HCT116 (cell line): ENCODE results near the gene TANGO6. TPM values are rescaled to one million over a fixed set of nuclear protein-coding genes. Genes with fewer than 3 reads are reported as not detected.

Experiments
- ATAC-seq: fragments of 200-7000 bp; cut with Tn5 transposase; 2 replicates; pipeline ENCODE4 v1.9.1; 2020; ENCODE audit warnings: mild to moderate bottlenecking, moderate library complexity
- BruUV-seq: library from RNA; stranded (reverse); fragments of 400-500 nt; replicated peaks from 2 replicates; lab custom pipeline; 2021; lab: Mats Ljungman, UMichigan
- CTCF ChIA-PET: fragments of 300-600 bp; sonication (Branson Sonifier 250); formaldehyde crosslinking; loops from one replicate; lab custom pipeline; 2021; ENCODE audit warnings: antibody characterized with exemption; lab: Charles Lee
- POLR2A ChIA-PET: fragments of 300-600, 350-600 bp; sonication (Branson Sonifier 250); formaldehyde crosslinking; loops from one replicate; lab custom pipeline; 2021; ENCODE audit warnings: antibody characterized with exemption; lab: Charles Lee
- RAD21 ChIA-PET, 2 experiments: fragments of 300-600 bp; sonication (Branson Sonifier 250); formaldehyde crosslinking; loops; one replicate each; lab custom pipeline; 2023; ENCODE audit warnings: low total read pairs in 2 of 2; ENCODE audit not compliant: uncharacterized antibody in 2 of 2, unreplicated experiment in 2 of 2, low non-redundant PET in 1 of 2; lab: Charles Lee
- DNase-seq: peaks from one replicate; pipeline ENCODE4 v3.0.0-alpha.2; 2010; ENCODE audit warnings: low read depth, low spot score
- H2AFZ ChIP-seq: fragments of 200-600 bp; shearing (Covaris generic), sonication (generic); 2 replicates; pipeline ENCODE4 v1.6.1; 2017; ENCODE audit warnings: low read depth, mixed run types, mixed read lengths, antibody characterized with exemption, low read length; ENCODE audit not compliant: poor library complexity, severe bottlenecking
- H3K27ac ChIP-seq: 2 replicates; pipeline ENCODE4 v1.5.1; 2012; ENCODE audit warnings: low read depth, low read length
- H3K27me3 ChIP-seq: fragments of 200-600 bp; sonication (generic); 2 replicates; pipeline ENCODE4 v1.6.1; 2016; ENCODE audit warnings: mixed run types, low read length, mixed read lengths; ENCODE audit not compliant: insufficient read depth
- H3K36me3 ChIP-seq, 2 experiments: fragments of 200-500 bp in 1 of 2; fragments of 200-600 bp in 1 of 2; sonication (Bioruptor generic) in 1 of 2; sonication (generic) in 1 of 2; 2 replicates each; pipeline versions ENCODE4 v1.5.1 to v1.6.1; 2014 to 2016; ENCODE audit warnings: low read length in 2 of 2, inconsistent platforms in 1 of 2, mixed read lengths in 1 of 2, mixed run types in 1 of 2; ENCODE audit not compliant: insufficient read depth in 2 of 2, control insufficient read depth in 1 of 2
- H3K4me1 ChIP-seq, 2 experiments: fragments of 200-600 bp in 1 of 2; sonication (generic) in 1 of 2; 2 replicates each; pipeline versions ENCODE4 v1.5.1 to v1.6.1; 2012 to 2017; ENCODE audit warnings: low read length in 2 of 2, inconsistent platforms in 1 of 2, mild to moderate bottlenecking in 1 of 2, mixed read lengths in 1 of 2, mixed run types in 1 of 2, moderate library complexity in 1 of 2; ENCODE audit not compliant: insufficient read depth in 2 of 2, control insufficient read depth in 1 of 2
- H3K4me2 ChIP-seq: fragments of 200-600 bp; sonication (generic); 2 replicates; pipeline ENCODE4 v1.6.1; 2017; ENCODE audit warnings: mixed run types, low read length, mixed read lengths
- H3K4me3 ChIP-seq, 2 experiments: fragments of 200-600 bp in 1 of 2; sonication (generic) in 1 of 2; replicated peaks in 1 of 2; 2 replicates each; pipeline ENCODE4 v1.5.1; 2011 to 2016; ENCODE audit warnings: low read length in 2 of 2, control low read depth in 1 of 2, low read depth in 1 of 2, mild to moderate bottlenecking in 1 of 2, mixed read lengths in 1 of 2, mixed run types in 1 of 2
- H3K79me2 ChIP-seq: fragments of 200-600 bp; sonication (generic); 2 replicates; pipeline ENCODE4 v1.6.1; 2017; ENCODE audit warnings: mild to moderate bottlenecking, mixed run types, low read length, moderate library complexity, mixed read lengths; ENCODE audit not compliant: insufficient read depth
- H3K9ac ChIP-seq: fragments of 200-600 bp; sonication (generic); 2 replicates; pipeline ENCODE4 v1.6.1; 2016; ENCODE audit warnings: low read length, mixed read lengths
- H3K9me2 ChIP-seq: fragments of 200-600 bp; sonication (generic), shearing (Covaris generic); 2 replicates; pipeline ENCODE4 v1.6.1; 2017; ENCODE audit warnings: mixed run types, mild to moderate bottlenecking, moderate library complexity; ENCODE audit not compliant: insufficient read depth
- H3K9me3 ChIP-seq, 2 experiments: fragments of 200-500 bp in 1 of 2; fragments of 200-600 bp in 1 of 2; sonication (Bioruptor generic) in 1 of 2; sonication (generic) in 1 of 2; 2 replicates each; pipeline ENCODE4 v1.6.1; 2014 to 2017; ENCODE audit warnings: low read length in 2 of 2, mixed read lengths in 2 of 2, inconsistent platforms in 1 of 2, low read depth in 1 of 2, mild to moderate bottlenecking in 1 of 2, mixed run types in 1 of 2, moderate library complexity in 1 of 2; ENCODE audit not compliant: control insufficient read depth in 1 of 2, insufficient read depth in 1 of 2
- H4K20me1 ChIP-seq: fragments of 200-600 bp; sonication (generic), shearing (Covaris generic); 2 replicates; pipeline ENCODE4 v1.6.1; 2017; ENCODE audit warnings: mixed run types, mild to moderate bottlenecking, moderate library complexity; ENCODE audit not compliant: insufficient read depth
- CEBPB ChIP-seq: IDR thresholded peaks from 2 replicates; pipeline ENCODE4 v1.6.1; 2012; ENCODE audit warnings: low read depth
- EGR1 ChIP-seq: IDR thresholded peaks from 2 replicates; pipeline ENCODE4 v1.6.1; 2012; ENCODE audit warnings: low read depth
- EZH2 ChIP-seq: fragments of 200-600 bp; sonication (generic); IDR thresholded peaks from 2 replicates; pipeline ENCODE4 v1.6.1; 2017; ENCODE audit warnings: antibody characterized with exemption, mixed run types
- EZH2phosphoT487 ChIP-seq: fragments of 200-600 bp; IDR thresholded peaks from 2 replicates; pipeline ENCODE4 v1.6.1; 2018; ENCODE audit warnings: antibody characterized with exemption, borderline replicate concordance
- JUND ChIP-seq: IDR thresholded peaks from 2 replicates; pipeline ENCODE4 v1.6.1; 2012
- POLR2AphosphoS5 ChIP-seq: IDR thresholded peaks from 2 replicates; pipeline ENCODE4 v1.6.1; 2011; ENCODE audit warnings: mild to moderate bottlenecking, low read depth, low read length, moderate library complexity
- RAD21 ChIP-seq: IDR thresholded peaks from 2 replicates; pipeline ENCODE4 v1.6.1; 2012; ENCODE audit warnings: low read depth, mild to moderate bottlenecking
- SIN3A ChIP-seq: IDR thresholded peaks from 2 replicates; pipeline ENCODE4 v1.6.1; 2012; ENCODE audit warnings: low read depth
- SP1 ChIP-seq: IDR thresholded peaks from 2 replicates; pipeline ENCODE4 v1.6.1; 2012; ENCODE audit warnings: low read depth
- SRF ChIP-seq: IDR thresholded peaks from 2 replicates; pipeline ENCODE4 v1.6.1; 2012; ENCODE audit warnings: low read depth
- TCF7L2 ChIP-seq: IDR thresholded peaks from 2 replicates; pipeline ENCODE4 v1.7.0; 2011; ENCODE audit warnings: borderline replicate concordance, inconsistent platforms; ENCODE audit not compliant: insufficient read depth, insufficient read length; ENCODE audit errors: extremely low read depth
- YY1 ChIP-seq: IDR thresholded peaks from 2 replicates; pipeline ENCODE4 v1.6.1; 2011; ENCODE audit warnings: low read length, low read depth, moderate library complexity, mild to moderate bottlenecking; ENCODE audit not compliant: insufficient replicate concordance; ENCODE audit errors: extremely low read depth
- ZFX ChIP-seq: fragments of 450-650 bp; IDR thresholded peaks from 2 replicates; pipeline ENCODE4 v1.6.1; 2017
- intact Hi-C: fragments of 100-400 bp; cut with micrococcal nuclease; formaldehyde crosslinking; loops from 2 replicates; pipeline ENCODE4 v1.10.0; 2022
- total RNA-seq: library from RNA; stranded (reverse); gene quantifications from one replicate; pipeline ENCODE4 v1.2.1, GENCODE V29; 2021; ENCODE audit not compliant: unreplicated experiment
- TF ChIP-seq, protein P1 (sequence below): IDR thresholded peaks from 2 replicates; pipeline ENCODE4 v1.6.1; 2012
- TF ChIP-seq, protein P2 (sequence below): IDR thresholded peaks from 2 replicates; pipeline ENCODE4 v1.6.1; 2011; ENCODE audit warnings: mild to moderate bottlenecking, low read length, moderate library complexity; ENCODE audit not compliant: insufficient replicate concordance; ENCODE audit errors: extremely low read depth
- TF ChIP-seq, protein P3 (sequence below): IDR thresholded peaks from 2 replicates; pipeline ENCODE4 v1.6.1; 2012; ENCODE audit warnings: low read depth
- TF ChIP-seq, protein P4 (sequence below), 3 experiments: fragments of 200-600 bp in 1 of 3; sonication (generic) in 1 of 3; IDR thresholded peaks in 2 of 3; conservative IDR thresholded peaks in 1 of 3; 2 replicates each; pipeline ENCODE4 v1.5.1; 2012 to 2017; ENCODE audit warnings: low read depth in 2 of 3, low read length in 2 of 3, antibody characterized with exemption in 1 of 3, borderline replicate concordance in 1 of 3, control low read depth in 1 of 3, mild to moderate bottlenecking in 1 of 3, mixed read lengths in 1 of 3, mixed run types in 1 of 3, moderate library complexity in 1 of 3; ENCODE audit not compliant: insufficient read depth in 1 of 3

The TANGO6 gene
- total RNA-seq, 1 experiment from 2014 or later: 16.4 TPM

DNA sequence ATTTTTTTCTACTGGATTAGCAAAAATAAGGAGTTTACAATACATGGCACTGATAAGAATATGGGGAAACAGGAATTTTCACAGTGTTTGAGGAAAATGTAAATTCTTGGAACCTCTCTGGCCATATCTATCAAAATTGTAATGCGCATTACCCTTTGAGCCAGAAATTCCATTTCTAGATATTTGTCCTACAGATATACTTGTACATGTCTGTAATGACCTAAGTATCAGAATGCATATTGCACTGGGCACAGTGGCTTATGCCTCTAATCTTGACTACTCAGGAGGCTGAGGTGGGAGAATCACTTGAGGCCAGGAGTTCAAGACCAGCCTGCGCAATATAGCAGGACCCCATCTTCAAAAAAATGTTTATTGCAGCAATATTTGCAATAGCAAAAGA lies 236.4 kb downstream of the TANGO6 start (continued):
- no peak for TF ChIP-seq CEBPB
- TF ChIP-seq EZH2: no peak
- no peak for TF ChIP-seq JUND
- TF ChIP-seq EGR1: no peak
- TF ChIP-seq, protein P1, sequence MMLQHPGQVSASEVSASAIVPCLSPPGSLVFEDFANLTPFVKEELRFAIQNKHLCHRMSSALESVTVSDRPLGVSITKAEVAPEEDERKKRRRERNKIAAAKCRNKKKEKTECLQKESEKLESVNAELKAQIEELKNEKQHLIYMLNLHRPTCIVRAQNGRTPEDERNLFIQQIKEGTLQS: no peak
- no peak for TF ChIP-seq SIN3A
- TF ChIP-seq TCF7L2: no peak
- TF ChIP-seq, protein P2, sequence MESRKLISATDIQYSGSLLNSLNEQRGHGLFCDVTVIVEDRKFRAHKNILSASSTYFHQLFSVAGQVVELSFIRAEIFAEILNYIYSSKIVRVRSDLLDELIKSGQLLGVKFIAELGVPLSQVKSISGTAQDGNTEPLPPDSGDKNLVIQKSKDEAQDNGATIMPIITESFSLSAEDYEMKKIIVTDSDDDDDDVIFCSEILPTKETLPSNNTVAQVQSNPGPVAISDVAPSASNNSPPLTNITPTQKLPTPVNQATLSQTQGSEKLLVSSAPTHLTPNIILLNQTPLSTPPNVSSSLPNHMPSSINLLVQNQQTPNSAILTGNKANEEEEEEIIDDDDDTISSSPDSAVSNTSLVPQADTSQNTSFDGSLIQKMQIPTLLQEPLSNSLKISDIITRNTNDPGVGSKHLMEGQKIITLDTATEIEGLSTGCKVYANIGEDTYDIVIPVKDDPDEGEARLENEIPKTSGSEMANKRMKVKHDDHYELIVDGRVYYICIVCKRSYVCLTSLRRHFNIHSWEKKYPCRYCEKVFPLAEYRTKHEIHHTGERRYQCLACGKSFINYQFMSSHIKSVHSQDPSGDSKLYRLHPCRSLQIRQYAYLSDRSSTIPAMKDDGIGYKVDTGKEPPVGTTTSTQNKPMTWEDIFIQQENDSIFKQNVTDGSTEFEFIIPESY: no peak
- no peak for TF ChIP-seq EZH2phosphoT487
- no peak for TF ChIP-seq RAD21

DNA sequence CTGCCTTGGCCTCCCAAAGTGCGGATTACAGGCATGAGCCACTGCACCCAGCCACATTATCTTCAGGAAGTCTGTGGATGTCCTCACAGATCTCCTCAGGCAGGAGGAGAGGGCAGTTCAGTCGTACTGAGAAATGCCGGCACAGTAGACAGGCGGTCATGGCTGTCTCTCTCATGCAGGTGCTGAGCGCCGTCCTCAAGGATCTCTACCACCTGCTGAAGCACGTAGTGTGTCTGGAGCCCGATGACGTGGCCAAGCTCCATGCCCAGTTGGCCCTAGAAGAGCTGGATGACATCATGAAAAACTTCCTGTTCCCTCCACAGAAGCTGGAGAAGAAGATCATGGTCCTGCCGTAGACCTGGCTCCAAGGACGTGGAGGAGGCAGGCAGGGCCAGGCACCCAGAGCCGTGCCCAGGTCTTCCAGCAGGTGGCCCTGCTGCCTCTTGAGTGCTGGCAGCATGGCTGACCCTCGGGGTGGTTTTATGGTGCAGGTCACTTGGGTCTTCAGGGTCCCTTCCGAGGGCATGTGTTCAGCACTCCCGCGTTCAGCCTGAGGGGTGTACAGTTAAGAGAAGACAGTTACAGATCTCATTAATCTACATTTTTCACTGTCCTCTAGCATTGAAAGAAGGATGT lies 240.1 kb downstream of the TANGO6 start:
- no peak overlapping the region for H3K4me2 ChIP-seq
- no peak overlapping the region for H3K4me3 ChIP-seq
- H3K9me2 ChIP-seq: no peaks in the 10 kb centered on the region
- POLR2A ChIA-PET: interaction anchor here (1.6 to 1.8 kb wide), 2 partner anchors 10 to 23 kb away, joined by 3 to 4 read pairs; partner anchors contain the start of gene HAS3
- peaks cover 8 to 25% of the 10 kb centered on the region in 2 experiments for H3K4me1 ChIP-seq
- no peaks in the 10 kb centered on the region for H3K9me3 ChIP-seq
- H3K27me3 ChIP-seq: no peaks in the 10 kb centered on the region
- H3K27ac ChIP-seq: no peak overlapping the region
- no peak overlapping the region for H3K9ac ChIP-seq
- DNase-seq: no peak
- no peaks in the 10 kb centered on the region for H3K79me2 ChIP-seq
- RAD21 ChIA-PET: no interaction called here
- H2AFZ ChIP-seq: no peak overlapping the region
- intact Hi-C loops: no loop called here
- H4K20me1 ChIP-seq: no peaks in the 10 kb centered on the region
- CTCF ChIA-PET: interaction anchor here (1.1 to 1.2 kb wide), 2 partner anchors 10 to 22 kb away, joined by 3 to 4 read pairs; partner anchors contain the start of gene HAS3
- BruUV-seq: no TSS peak
- peak; percentile 76 for ATAC-seq
- no peaks in the 10 kb centered on the region for H3K36me3 ChIP-seq
- TF ChIP-seq YY1 (no peak), POLR2AphosphoS5 (no peak), SP1 (no peak), SRF (no peak), CEBPB (no peak), EZH2phosphoT487 (no peak), RAD21 (peak; percentile 49), TCF7L2 (no peak), ZFX (no peak)
- TF ChIP-seq, protein P3, sequence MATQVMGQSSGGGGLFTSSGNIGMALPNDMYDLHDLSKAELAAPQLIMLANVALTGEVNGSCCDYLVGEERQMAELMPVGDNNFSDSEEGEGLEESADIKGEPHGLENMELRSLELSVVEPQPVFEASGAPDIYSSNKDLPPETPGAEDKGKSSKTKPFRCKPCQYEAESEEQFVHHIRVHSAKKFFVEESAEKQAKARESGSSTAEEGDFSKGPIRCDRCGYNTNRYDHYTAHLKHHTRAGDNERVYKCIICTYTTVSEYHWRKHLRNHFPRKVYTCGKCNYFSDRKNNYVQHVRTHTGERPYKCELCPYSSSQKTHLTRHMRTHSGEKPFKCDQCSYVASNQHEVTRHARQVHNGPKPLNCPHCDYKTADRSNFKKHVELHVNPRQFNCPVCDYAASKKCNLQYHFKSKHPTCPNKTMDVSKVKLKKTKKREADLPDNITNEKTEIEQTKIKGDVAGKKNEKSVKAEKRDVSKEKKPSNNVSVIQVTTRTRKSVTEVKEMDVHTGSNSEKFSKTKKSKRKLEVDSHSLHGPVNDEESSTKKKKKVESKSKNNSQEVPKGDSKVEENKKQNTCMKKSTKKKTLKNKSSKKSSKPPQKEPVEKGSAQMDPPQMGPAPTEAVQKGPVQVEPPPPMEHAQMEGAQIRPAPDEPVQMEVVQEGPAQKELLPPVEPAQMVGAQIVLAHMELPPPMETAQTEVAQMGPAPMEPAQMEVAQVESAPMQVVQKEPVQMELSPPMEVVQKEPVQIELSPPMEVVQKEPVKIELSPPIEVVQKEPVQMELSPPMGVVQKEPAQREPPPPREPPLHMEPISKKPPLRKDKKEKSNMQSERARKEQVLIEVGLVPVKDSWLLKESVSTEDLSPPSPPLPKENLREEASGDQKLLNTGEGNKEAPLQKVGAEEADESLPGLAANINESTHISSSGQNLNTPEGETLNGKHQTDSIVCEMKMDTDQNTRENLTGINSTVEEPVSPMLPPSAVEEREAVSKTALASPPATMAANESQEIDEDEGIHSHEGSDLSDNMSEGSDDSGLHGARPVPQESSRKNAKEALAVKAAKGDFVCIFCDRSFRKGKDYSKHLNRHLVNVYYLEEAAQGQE: no peak
- TF ChIP-seq, protein P4, sequence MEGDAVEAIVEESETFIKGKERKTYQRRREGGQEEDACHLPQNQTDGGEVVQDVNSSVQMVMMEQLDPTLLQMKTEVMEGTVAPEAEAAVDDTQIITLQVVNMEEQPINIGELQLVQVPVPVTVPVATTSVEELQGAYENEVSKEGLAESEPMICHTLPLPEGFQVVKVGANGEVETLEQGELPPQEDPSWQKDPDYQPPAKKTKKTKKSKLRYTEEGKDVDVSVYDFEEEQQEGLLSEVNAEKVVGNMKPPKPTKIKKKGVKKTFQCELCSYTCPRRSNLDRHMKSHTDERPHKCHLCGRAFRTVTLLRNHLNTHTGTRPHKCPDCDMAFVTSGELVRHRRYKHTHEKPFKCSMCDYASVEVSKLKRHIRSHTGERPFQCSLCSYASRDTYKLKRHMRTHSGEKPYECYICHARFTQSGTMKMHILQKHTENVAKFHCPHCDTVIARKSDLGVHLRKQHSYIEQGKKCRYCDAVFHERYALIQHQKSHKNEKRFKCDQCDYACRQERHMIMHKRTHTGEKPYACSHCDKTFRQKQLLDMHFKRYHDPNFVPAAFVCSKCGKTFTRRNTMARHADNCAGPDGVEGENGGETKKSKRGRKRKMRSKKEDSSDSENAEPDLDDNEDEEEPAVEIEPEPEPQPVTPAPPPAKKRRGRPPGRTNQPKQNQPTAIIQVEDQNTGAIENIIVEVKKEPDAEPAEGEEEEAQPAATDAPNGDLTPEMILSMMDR (IDR thresholded peaks at IDR 0.05 in 2 of 3, conservative IDR thresholded peaks at IDR 0.05 in 1 of 3; ENCODE audit: borderline replicate concordance in 1 of 3, insufficient read depth in 1 of 3, low read depth in 2 of 3, low read length in 2 of 3): peak in 2 of 3 experiments; percentile 52 to 60; a peak in 4 of 6 replicates
